GM19351 (cell line): ENCODE measurements around the gene HHLA2.
"Not testable (repeated sequence)": the region's sequence is repeated elsewhere in the genome, so short reads cannot be mapped to it uniquely, and the experiment has no call there.

Experiments
- ATAC-seq: cut with Tn5 transposase; IDR thresholded peaks from one replicate; pipeline ENCODE4 v1.9.1; 2021; ENCODE audit warnings: mild to moderate bottlenecking, moderate library complexity; ENCODE audit not compliant: unreplicated experiment

HHLA2 gene

DNA sequence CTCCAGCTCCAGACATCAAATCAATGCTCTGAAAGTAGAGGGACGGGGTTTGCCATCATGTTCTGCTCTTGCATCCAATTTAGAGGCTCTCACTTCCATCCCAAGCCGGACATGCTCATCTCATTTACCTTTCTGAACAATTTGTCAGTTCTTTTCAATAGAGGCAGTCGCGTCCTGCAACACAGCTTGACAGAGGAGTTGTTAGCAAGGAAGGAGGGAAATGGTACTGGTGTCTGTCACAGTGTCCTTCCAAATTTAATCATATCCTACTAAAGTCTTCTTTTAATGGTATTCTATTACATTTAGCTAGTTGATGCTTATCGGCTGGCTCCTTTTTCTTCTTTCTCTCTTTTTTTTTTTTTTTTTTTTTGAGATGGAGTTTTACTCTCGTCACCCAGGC lies 45.6 kb downstream of the HHLA2 start:
- no peak for ATAC-seq

DNA sequence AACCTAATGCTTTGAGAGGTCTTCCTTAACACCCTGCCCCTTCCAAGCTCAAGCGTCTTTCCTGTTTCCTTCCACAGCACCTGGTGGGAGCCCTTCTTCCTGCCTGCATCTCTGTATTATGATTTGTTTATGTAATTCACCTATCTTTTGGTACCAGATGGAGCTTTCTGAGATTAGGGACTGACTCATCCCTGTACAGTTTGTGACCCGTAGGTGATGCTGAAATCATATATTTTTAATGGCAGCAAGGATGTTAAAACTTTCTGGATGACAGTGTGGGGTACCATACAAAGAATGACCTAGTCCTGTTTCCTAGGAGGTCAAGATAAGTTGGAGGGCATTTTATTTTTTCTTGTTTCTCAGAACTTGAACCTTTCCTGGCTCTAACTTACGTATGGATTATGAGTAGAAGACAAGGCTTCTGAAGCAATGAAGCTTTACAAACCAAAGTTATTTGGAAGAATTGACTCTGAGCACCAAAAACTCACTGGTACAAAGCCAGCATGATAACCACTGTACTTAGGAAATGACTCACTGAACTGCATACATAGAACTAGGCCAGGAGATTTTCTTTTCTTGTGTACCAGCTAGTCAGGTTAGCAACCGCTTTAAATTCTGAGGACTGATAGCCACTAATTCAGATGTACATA lies 46.6 kb downstream of the HHLA2 start:
- ATAC-seq, result peak; percentile 84

DNA sequence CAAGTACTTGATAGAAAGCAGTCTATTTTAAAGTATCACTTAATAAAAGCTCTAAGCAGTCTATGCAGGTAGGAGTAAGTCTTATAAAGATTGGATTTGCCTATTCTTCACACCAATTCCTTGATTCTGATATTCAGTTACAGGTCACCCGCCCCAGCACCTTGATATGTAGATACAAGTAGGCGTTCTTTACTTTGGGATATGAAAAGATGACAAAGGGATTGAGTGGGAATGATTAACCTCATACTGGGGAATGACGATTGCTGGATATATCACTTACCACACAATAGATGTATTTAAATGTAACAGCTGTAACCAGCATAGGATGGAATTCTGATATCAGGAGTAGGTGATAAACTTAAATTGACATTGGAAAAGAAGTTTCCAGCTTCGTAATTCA lies 47.1 kb downstream of the HHLA2 start:
- no peak for ATAC-seq

GRCh38 chr3:108345492-108346205 lies 49.3 kb downstream of the HHLA2 start:
- ATAC-seq, result no peak

- ATAC-seq, result no peak
Observed at GRCh38 chr3:108346301-108347227, 50.2 kb downstream of the HHLA2 start.

- ATAC-seq, result no peak
Observed at GRCh38 chr3:108352176-108352575, 55.8 kb downstream of the HHLA2 start.

DNA sequence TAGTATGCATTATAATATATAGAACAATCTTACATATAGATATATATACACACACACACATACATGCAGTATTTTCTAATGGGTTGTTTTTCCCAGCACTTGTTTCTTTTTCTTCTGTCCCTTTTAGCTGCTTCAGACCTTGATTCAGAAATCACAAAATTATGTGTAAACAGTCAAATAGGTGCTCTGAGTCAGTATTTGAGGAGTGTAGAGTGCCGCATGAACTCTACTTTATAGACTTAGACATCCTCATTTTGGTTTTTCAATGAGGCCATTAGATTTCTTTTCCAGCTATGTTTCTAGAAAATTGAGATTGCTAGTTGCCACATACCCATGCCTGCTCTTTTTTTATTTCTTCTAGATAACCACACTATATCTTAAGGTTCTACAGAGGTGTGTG lies 58.2 kb downstream of the HHLA2 start:
- ATAC-seq, result no peak

GRCh38 chr3:108357042-108357441 lies 60.7 kb downstream of the HHLA2 start:
- no peak for ATAC-seq

DNA sequence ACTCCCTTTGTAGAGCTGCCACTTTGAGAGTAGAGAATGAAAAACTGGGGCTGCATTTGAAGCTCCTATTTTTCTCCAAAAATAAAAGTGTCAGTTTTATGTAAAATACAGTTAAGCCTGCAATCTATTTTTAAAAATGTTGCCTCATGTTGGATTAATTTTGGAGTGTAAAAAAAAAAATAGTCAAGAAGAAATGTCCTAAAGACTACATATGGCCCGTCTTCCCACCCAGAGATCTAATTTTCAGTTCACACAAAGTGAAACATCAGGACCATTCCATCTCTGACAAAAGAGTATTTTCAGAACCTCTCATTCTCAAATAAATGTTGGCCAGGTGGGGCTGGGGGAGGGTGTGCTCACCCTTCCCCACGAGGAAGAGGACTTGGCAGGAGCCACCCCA lies 62.7 kb downstream of the HHLA2 start:
- ATAC-seq, result no peak

- no peak for ATAC-seq
Observed at GRCh38 chr3:108376026-108376425, 79.7 kb downstream of the HHLA2 start.

- no peak for ATAC-seq
Observed at GRCh38 chr3:108377384-108377783, 81.0 kb downstream of the HHLA2 start.

- ATAC-seq, result peak; percentile 80
Observed at GRCh38 chr3:108378153-108378951, 82.0 kb downstream of the HHLA2 start.

GRCh38 chr3:108378952-108379342 lies 82.6 kb downstream of the HHLA2 start:
- not testable (repeated sequence) for ATAC-seq

GRCh38 chr3:108380128-108380795 lies 83.9 kb downstream of the HHLA2 start:
- ATAC-seq, result no peak

DNA sequence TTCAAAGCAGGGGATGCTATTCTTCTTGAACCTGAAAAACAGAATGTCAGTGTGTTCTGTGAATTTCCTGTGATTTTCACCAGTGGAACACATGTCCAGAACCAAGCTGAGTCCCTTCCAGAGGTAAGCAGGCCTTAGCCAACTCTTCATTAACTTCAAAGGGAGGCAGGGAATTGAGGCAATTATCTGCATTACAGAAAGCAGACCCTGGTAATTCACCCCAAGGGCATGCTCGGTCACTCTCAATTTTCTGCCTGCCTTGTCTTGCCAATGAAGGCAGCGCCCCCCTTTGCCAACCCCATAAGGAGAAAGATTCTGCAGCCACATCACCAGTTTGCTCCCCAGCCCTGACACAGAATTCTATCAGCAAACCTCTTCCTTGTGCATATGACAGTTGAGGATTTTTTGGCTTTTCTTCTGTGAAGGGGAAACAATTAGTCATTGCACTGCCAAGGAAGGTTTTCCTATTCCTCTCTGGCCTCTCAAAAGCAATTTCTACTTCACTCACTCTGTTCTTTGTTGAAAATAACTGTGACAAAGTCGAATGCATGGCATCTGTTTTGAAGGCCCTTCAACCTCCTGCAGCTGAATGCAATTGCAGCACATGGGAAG lies 85.3 kb downstream of the HHLA2 start:
- ATAC-seq, result no peak

- no peak for ATAC-seq
Observed at GRCh38 chr3:108383306-108383705, 87.0 kb downstream of the HHLA2 start.

DNA sequence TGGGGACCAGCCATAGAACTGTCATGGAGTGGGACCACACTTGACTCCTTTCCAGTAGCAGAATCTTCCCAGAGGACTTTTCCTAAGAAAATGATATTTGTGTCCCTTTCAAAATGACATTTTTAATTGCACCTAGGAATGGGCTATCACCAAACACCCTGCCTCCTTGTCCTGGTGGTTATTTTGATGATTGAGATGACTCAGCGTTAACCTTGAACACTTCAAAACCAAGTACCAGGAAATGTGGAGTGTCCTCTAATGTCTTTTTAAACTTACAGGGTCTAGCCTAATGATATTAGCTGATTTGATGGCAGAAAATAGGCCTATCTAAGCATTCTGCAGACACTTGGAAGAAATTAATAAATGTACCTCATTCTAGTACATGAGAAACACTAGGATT lies 90.7 kb downstream of the HHLA2 start:
- ATAC-seq, result no peak

- peak; percentile 74 for ATAC-seq
Observed at GRCh38 chr3:108388136-108389132, 92.1 kb downstream of the HHLA2 start.

DNA sequence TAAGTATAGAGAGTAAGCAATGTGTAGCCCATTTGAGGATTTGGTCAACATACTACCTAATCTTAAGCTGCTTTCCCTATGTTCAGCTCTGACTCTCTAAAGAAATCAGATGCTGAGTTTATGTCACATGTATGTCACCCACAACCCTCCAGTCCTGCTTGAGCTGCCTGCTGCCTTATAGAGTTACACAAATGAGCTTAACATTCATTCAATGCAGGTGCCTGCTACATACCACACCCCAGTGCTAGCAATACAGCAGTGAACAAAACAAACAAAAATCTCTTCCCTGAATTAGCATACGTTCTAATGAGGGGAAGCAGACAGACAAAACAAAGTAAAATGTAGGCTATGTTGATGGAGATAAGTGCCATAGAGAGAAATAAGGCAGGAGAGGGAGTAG lies 93.0 kb downstream of the HHLA2 start:
- no peak for ATAC-seq
